ENCODE results near the gene ASPSCR1. TPM values are rescaled to one million over a fixed set of nuclear protein-coding genes. Genes with fewer than 3 reads are reported as not detected.

The ASPSCR1 gene
- total and polyA plus RNA-seq, 2 of the 8 experiments (the other 6 are each of a cell fraction or from before 2014, with no cell fraction given), result 33.3 to 43.7 TPM

GRCh38 chr17:82006468-82007227 lies 29.2 kb downstream of the ASPSCR1 start:
- POLR2A ChIA-PET (ENCODE audit: partially characterized antibody), result interaction anchor here (1.2 kb wide), 1 partner anchor 47 kb away, joined by 3 read pairs; no protein-coding TSS in a partner anchor
- Histone ChIP-seq H3K79me1 (ENCODE audit: low read depth, low read length) (peaks cover 3% of the 10 kb centered on the region), H3K4me1 (replicated peaks in 1 of 4; ENCODE audit: control insufficient read depth in 3 of 4, insufficient read depth in 4 of 4, low read length in 3 of 4) (peaks cover 0 to 1% (median 0%) of the 10 kb centered on the region in 4 experiments; a peak in 1 of 7 replicates), H4K20me1 (replicated peaks in 1 of 2; ENCODE audit: control insufficient read depth in 1 of 2, insufficient read depth in 2 of 2, low read length in 2 of 2) (peaks cover 3 to 4% of the 10 kb centered on the region in 2 experiments), H2BK20ac (ENCODE audit: low read length) (no peak overlapping the region), H3K9me3 (ENCODE audit: insufficient read depth in 2 of 2, low read depth in 1 of 2, low read length in 1 of 2) (no peaks in the 10 kb centered on the region), H2BK12ac (ENCODE audit: low read depth, low read length) (no peak overlapping the region), H3K4ac (replicated peaks; ENCODE audit: insufficient read length, low read depth, low read length) (no peak overlapping the region), H2BK15ac (ENCODE audit: low read length) (no peak overlapping the region), H2BK120ac (replicated peaks; ENCODE audit: low read depth, low read length) (no peak overlapping the region), H3K14ac (ENCODE audit: insufficient read length) (no peak overlapping the region), H4K5ac (ENCODE audit: insufficient read length, low read depth, low read length) (no peak overlapping the region), H3K9ac (replicated peaks in 1 of 4; ENCODE audit: extremely low read depth in 1 of 4, low read depth in 3 of 4, low read length in 3 of 4) (no peak overlapping the region), H3K79me2 (ENCODE audit: control insufficient read depth in 1 of 2, insufficient read depth in 2 of 2, low read length in 2 of 2) (no peaks in the 10 kb centered on the region), H4K8ac (ENCODE audit: extremely low read depth, insufficient read depth, low read length) (no peak overlapping the region), H2AK5ac (ENCODE audit: low read depth, low read length) (no peak overlapping the region), H3K27ac (ENCODE audit: low read depth, low read length) (no peak overlapping the region), H3K23me2 (ENCODE audit: low read depth, low read length) (0 out of 2 replicates have a peak, but pooled peaks cover 1% of the 10 kb centered on the region), H3K18ac (ENCODE audit: extremely low read depth, low read length) (no peak overlapping the region), H3K23ac (ENCODE audit: insufficient read length) (no peak overlapping the region), H3K56ac (replicated peaks; ENCODE audit: insufficient read length, low read depth, low read length) (no peak overlapping the region), H2BK5ac (ENCODE audit: low read depth, low read length) (0 out of 2 replicates have a peak overlapping the region, but pooled peaks have one; percentile 60), H3K4me3 (ENCODE audit: extremely low read depth in 1 of 4, insufficient read depth in 2 of 4, low read depth in 3 of 4, low read length in 4 of 4) (no peak overlapping the region), H3K36me3 (ENCODE audit: control insufficient read depth in 2 of 4, insufficient read depth in 4 of 4, low read length in 3 of 4) (no peaks in the 10 kb centered on the region; a peak in 1 of 8 replicates), H3K4me2 (ENCODE audit: insufficient read depth in 1 of 2, low read depth in 2 of 2, low read length in 2 of 2) (no peak overlapping the region), H4K91ac (replicated peaks; ENCODE audit: insufficient read length, low read length) (no peak overlapping the region), H3K27me3 (replicated peaks in 1 of 4; ENCODE audit: control insufficient read depth in 3 of 4, extremely low read depth in 1 of 4, insufficient read depth in 3 of 4, low read length in 3 of 4) (no peaks in the 10 kb centered on the region), H2AFZ (ENCODE audit: low read length) (no peak overlapping the region)
- no peak for DNase-seq (ENCODE audit: low read depth in 1 of 2, low spot score in 2 of 2)
- CTCF ChIA-PET (ENCODE audit: partially characterized antibody), result interaction anchor here (0.7 kb wide), 1 partner anchor 47 kb away, joined by 3 read pairs; no protein-coding TSS in a partner anchor
- FAIRE-seq, result no peak
- 88% methylated on average over 23 of the region's 24 CpGs; no CpG with 5 or more reads in 1 of the 2 experiments for WGBS, 2 experiments (ENCODE audit: extremely low coverage in 1 of 2, insufficient coverage in 1 of 2, insufficient read length in 1 of 2, insufficient replicate concordance in 2 of 2, low coverage in 1 of 2, low lambda C conversion rate in 2 of 2, missing lambda C conversion rate in 1 of 2)
- no peak for TF ChIP-seq NANOG (IDR thresholded peaks at IDR 0.05; ENCODE audit: insufficient read depth, low read depth, low read length, poor library complexity, severe bottlenecking)
- no peak for TF ChIP-seq GABPA (IDR thresholded peaks at IDR 0.05; ENCODE audit: borderline replicate concordance, insufficient read depth, low read length)
- TF ChIP-seq KDM1A (IDR thresholded peaks at IDR 0.05; ENCODE audit: borderline replicate concordance, low read length), result no peak
- TF ChIP-seq CTCF (IDR thresholded peaks at IDR 0.05; ENCODE audit: control extremely low read depth in 1 of 3, insufficient read depth in 1 of 3, low read depth in 1 of 3, low read length in 3 of 3), result no peak
